GM19372 (cell line): ENCODE measurements around the gene CYB5A.
"Not testable (repeated sequence)": the region's sequence is repeated elsewhere in the genome, so short reads cannot be mapped to it uniquely, and the experiment has no call there.

ENCODE experiments used
- ATAC-seq: cut with Tn5 transposase; IDR thresholded peaks from one replicate; pipeline ENCODE4 v1.9.1; 2021; ENCODE audit warnings: mild to moderate bottlenecking, low read depth, moderate library complexity; ENCODE audit not compliant: unreplicated experiment

The CYB5A gene

GRCh38 chr18:74291771-74292540 lies at the start of gene CYB5A:
TSS of gene CYB5A (minus strand) at chr18:74291963. CDS start at chr18:74291875, 88 bp downstream.
- peak; percentile 99 for ATAC-seq

GRCh38 chr18:74337912-74338309 lies 46.1 kb upstream of the CYB5A start:
- no peak for ATAC-seq

- ATAC-seq: no peak
These were observed 45.6 kb upstream of the CYB5A start for GRCh38 chr18:74337155-74337911.

GRCh38 chr18:74336656-74337055 lies 44.9 kb upstream of the CYB5A start:
- ATAC-seq: no peak

GRCh38 chr18:74334242-74334893 lies 42.6 kb upstream of the CYB5A start:
- no peak for ATAC-seq

- no peak for ATAC-seq
These were observed 41.3 kb upstream of the CYB5A start for GRCh38 chr18:74333091-74333490.

GRCh38 chr18:74331404-74331803 lies 39.6 kb upstream of the CYB5A start:
- no peak for ATAC-seq

- ATAC-seq: no peak
These were observed 38.0 kb upstream of the CYB5A start for GRCh38 chr18:74329688-74330205.

- ATAC-seq: no peak
These were observed 36.4 kb upstream of the CYB5A start for GRCh38 chr18:74328206-74328605.

GRCh38 chr18:74326791-74327190 lies 35.0 kb upstream of the CYB5A start:
- not testable (repeated sequence) for ATAC-seq

- ATAC-seq: no peak
These were observed 34.5 kb upstream of the CYB5A start for GRCh38 chr18:74326231-74326630.

GRCh38 chr18:74316257-74317170 lies 24.8 kb upstream of the CYB5A start:
- no peak for ATAC-seq

- no peak for ATAC-seq
These were observed 23.9 kb upstream of the CYB5A start, which contains the start of gene C18orf63 for GRCh38 chr18:74315464-74316256. TSS of gene C18orf63 (plus strand) at chr18:74315839. CDS start at chr18:74317866, 2,027 bp downstream.

GRCh38 chr18:74314759-74315463 lies 23.1 kb upstream of the CYB5A start:
- ATAC-seq: no peak

- no peak for ATAC-seq
These were observed 19.2 kb upstream of the CYB5A start for GRCh38 chr18:74311000-74311399.

- peak; percentile 74 for ATAC-seq
These were observed 18.6 kb upstream of the CYB5A start for GRCh38 chr18:74310411-74310810.

GRCh38 chr18:74303936-74304335 lies 12.2 kb upstream of the CYB5A start:
- ATAC-seq: no peak

GRCh38 chr18:74303306-74303705 lies 11.5 kb upstream of the CYB5A start:
- ATAC-seq: no peak
